GM18526 (cell line): Measurements from ENCODE around the gene PAOX.

Experiments used
- POLR2A ChIP-seq: IDR thresholded peaks from 3 replicates; pipeline ENCODE4 v1.6.1; 2011; ENCODE audit not compliant: insufficient read length; ENCODE audit errors: extremely low read depth

Gene PAOX

GRCh38 chr10:133357285-133358161, 21.5 kb upstream of the PAOX start, which contains the start of gene FUOM:
TSS of gene FUOM (minus strand) at chr10:133358019. CDS start at chr10:133358007, 12 bp downstream.
- peak; percentile 65 for TF ChIP-seq POLR2A

GRCh38 chr10:133358162-133358924, 20.7 kb upstream of the PAOX start:
- TF ChIP-seq POLR2A = no peak

GRCh38 chr10:133358925-133359310, 20.1 kb upstream of the PAOX start:
- TF ChIP-seq POLR2A = no peak

- TF ChIP-seq POLR2A = no peak
Observed at GRCh38 chr10:133359554-133359971, 19.5 kb upstream of the PAOX start.

- TF ChIP-seq POLR2A = no peak
Observed at GRCh38 chr10:133359972-133360610, 19.0 kb upstream of the PAOX start.

- TF ChIP-seq POLR2A = no peak
Observed at GRCh38 chr10:133361227-133361626, 17.8 kb upstream of the PAOX start.

- TF ChIP-seq POLR2A = no peak
Observed at GRCh38 chr10:133361773-133362441, 17.2 kb upstream of the PAOX start.

- TF ChIP-seq POLR2A = no peak
Observed at GRCh38 chr10:133362846-133363245, 16.2 kb upstream of the PAOX start.

GRCh38 chr10:133364645-133365431, 14.2 kb upstream of the PAOX start:
- TF ChIP-seq POLR2A = no peak

GRCh38 chr10:133365461-133366129, 13.5 kb upstream of the PAOX start:
- TF ChIP-seq POLR2A = no peak

GRCh38 chr10:133366130-133366478, 13.0 kb upstream of the PAOX start:
- no peak for TF ChIP-seq POLR2A

- TF ChIP-seq POLR2A = no peak
Observed at GRCh38 chr10:133366751-133367150, 12.3 kb upstream of the PAOX start.

- no peak for TF ChIP-seq POLR2A
Observed at GRCh38 chr10:133368153-133368552, 10.9 kb upstream of the PAOX start.
